Hematopoietic multipotent progenitor cell treated with erythropoietin and hydrocortisone succinate and interleukin-3 and kit ligand, for 6 days (in vitro differentiated cells): ENCODE results near the gene STRBP.
A peak's percentile ranks its signal among the peaks of the same experiment; 100 is the strongest.
"Not testable (repeated sequence)": the region's sequence is repeated elsewhere in the genome, so short reads cannot be mapped to it uniquely, and the experiment has no call there.

ENCODE experiments used
- DNase-seq: peaks from one replicate; pipeline ENCODE4 v3.0.0-alpha.2; 2015

Gene STRBP

DNA sequence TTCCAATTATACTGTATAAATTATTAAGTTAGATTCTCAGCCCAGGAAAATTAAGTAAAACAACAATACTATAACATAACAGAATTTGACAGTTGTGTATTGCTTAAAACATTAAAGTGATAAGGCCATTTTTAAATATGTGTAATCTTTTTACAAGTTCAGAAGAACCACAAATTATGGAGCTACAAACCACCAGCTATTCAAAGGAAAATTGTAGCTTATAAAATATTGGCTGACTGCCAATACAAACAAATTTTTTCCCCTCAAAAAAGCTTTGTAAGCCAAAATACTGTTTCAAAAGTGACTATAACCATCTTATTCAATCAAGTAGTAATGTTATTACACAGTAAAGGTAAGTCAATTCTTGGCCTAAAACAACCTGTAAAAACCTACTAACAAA, 21.9 kb downstream of the STRBP start:
- peak; percentile 32 for DNase-seq

DNA sequence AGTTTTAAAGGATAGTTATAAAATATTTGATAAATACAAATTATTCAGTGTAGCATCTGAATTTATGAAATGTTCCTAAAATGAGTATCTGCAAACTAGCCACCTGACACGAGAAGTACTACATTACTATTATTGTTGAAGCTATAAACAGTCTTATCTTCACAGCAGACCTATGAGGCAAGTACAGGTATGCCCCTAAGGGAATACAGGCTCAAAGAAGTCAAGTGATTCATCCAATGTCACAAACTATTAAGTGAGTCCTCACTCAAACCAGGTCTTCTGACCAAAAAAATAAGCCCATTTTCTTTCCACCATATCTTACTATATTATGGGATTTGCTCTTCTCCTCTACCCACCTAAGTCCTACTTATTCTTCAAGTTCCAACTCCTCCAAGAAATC, 28.7 kb downstream of the STRBP start:
- no peak for DNase-seq

DNA sequence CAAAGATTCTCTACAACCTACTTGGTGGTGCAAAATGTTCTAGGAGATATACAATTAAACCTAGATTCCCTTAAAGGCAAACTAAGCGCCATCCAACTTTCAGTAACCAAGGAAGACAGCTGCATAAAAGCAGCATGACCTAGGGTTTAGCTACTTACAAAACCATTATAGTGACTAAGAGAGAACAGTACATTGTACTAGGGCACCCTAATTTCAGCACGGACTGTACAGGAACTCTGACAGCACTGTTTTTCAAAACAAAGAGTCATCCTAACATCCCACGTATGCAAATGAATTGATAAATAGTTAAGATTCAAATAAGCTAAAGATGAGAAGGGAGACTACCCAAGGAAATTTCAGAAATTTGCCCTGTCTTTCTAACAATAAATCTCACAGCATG, 30.0 kb downstream of the STRBP start:
- no peak for DNase-seq

DNA sequence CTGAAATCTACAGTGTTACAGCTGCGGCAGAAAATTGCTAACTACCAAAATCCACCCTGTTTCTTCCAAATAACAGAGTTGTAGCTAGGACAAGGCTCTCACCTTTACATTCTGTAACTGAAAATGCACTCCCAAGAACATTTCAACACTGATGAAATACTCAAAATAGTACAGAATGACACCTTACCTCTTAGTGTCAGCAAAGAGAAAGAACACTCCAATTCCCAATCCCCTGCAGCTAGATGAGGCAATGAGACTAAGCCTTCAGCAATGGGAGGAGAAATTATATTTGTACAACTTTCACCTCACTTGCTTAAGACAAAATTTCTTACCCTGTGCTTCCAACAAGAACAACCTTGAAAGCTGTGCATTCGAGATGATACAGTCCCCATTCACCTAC, 31.2 kb downstream of the STRBP start:
- DNase-seq: no peak

DNA sequence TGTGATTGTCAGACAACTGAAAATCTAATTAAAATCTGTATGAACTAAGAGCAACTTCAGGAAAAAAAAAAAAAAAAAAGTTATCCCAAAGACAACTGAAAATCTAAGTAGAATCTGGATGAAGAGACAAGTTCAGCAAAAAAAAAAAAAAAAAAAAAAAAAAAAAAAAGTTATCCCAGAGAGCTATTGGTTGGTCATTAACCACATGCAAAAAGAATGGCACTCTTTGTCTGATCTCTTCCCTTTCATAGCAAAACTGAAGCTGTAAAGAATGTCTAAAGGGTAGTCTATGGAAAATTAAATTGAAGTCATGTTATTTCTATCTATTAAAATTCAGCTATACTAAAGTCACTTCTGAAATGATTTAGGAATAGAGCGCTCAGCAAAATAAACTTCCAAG, 32.9 kb downstream of the STRBP start:
- no peak for DNase-seq

DNA sequence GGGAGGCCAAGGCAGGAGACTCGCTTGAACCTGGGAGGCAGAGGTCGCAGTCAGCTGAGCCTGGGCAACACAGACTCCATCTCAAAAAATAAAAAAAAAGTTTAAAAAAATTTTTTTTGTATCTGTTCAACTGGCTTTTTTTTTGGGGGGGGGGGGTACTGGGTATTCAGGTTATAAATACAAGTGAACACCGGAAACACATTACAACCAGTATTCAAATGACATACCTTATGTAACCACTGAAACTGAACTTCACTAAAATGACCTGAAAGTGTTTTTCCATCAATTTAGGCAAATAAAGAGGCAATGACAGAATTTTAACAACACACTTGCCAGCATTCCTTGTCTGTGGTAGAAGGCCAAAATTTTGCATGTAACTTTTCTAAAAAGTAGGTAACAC, 33.5 kb downstream of the STRBP start:
- DNase-seq: no peak

DNA sequence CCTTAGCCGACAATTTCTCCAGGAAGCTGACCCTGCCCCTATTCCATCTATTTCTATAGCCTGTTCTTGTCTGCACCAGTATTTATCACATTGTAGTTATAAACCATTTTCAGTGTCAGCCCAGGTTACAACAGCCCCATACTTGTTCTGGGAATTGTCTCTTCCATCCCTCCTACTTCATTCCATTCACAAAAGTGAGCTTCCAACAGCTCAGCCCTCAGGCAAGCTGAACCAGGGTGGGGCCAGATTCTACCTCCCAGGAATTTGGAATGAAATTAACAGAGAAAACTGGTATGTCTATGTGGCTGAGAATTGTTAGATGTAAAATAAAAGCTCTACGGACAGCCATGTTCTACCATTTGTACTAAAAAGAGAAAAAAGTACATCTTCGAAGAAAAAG, 36.1 kb downstream of the STRBP start:
- no peak for DNase-seq

DNA sequence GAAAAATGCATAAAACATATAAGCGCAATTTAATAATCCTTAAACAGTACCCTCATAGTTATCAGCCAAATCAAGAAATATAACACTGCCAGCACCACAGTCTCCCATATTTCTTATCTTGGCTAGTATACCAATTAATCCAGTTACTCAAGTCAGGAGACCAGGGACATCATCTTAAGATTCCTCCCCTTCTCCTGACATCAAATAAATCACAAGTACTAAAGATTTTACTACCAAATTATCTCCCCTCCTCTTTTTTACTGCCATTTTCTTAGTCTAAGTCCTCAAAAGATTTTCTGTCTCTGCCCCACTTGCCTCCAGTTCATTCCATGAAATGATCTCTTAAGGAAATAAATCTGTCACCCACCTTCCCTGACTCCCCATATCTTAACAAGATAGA, 37.0 kb downstream of the STRBP start:
- DNase-seq: no peak

DNA sequence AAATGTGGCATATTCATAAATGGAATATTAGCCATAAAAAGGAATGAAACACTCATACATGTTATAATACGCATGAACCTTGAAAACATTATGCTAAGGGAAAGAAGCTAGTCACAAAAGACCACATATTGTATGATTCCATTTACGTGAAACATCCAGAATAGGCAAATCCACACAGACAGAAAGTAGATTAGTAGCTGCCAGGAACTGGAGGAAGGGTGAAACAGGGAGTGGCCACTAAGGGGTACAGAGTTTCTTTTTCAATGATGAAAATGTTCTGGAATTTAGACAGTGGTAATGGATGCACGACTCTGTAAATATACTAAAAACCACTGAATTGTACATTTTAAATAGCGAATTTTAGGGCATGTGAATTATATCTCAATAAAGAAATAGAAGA, 39.4 kb downstream of the STRBP start:
- no peak for DNase-seq

DNA sequence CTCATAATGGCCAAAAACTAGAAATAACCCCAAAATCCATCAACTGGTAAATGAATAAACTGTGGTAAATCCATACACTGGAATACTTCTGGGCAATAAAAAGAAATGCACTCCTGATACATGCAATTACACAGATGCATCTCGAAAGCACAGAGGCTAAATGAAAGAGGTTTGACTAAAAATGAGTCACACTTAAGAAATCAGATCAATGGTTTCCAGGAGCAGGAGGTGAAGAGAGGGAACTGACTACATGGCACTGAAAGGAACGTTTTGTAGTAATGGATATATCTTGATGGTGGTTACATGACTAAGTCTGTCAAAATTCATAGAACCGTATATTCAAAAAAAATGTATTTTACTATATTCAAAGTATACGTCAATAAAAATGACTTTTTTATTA, 42.4 kb downstream of the STRBP start:
- peak; percentile 27 for DNase-seq

DNA sequence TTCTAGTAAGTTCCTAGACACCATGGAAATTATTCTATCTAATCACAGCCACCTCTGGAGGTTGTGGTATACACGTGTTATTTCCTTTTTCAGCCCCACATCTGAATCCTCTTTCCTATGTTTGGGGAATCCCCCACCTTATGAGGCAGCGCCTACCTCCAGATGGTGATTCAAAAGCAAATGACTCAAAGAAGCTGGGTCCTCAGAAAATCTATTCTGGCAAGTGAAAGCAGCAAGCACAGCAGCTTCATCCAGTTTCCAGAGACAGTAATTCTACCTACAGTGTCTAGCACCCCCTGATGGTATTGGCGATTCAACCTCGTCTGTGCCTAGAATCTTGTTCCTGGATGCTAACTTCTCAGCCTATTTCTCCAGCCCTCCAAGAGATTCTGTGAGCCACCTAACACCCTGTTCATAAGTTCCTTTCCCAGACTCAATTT, 43.0 kb downstream of the STRBP start:
- peak; percentile 74 for DNase-seq

DNA sequence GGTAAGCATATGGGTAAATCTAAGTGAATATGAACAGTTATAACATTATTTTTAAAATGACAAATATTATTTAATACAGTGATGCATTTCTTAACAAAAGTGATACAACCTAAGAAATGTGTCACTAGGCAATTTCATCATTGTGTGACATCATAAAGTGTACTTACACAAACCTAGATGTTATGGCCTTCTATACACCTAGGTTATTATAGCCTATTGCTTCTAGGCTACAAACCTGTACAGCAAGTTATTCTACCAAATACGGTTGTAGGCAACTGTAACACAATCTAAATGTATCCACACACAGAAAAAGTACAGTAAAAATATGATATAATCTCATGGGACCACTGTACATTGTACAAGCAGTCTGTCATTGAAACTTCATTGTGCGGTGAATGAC, 48.3 kb downstream of the STRBP start:
- DNase-seq: no peak

DNA sequence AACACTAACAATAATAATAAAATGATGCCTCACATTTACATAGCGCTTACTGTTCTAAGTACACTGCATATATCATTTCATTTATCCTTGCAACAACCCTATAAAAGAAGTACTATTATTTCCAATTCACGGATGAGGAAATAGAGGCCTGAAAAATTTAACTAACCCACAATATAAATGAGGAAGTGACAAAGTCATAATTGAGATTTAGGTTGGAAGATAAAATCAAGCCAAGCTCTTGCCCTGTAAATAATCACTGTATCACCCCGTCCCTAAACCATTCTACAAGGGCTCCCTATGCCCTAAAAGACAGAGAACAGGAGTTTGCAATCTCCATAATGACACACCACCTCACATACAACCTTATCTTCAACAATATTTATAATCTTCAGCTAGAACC, 49.6 kb downstream of the STRBP start:
- DNase-seq: peak; percentile 24

DNA sequence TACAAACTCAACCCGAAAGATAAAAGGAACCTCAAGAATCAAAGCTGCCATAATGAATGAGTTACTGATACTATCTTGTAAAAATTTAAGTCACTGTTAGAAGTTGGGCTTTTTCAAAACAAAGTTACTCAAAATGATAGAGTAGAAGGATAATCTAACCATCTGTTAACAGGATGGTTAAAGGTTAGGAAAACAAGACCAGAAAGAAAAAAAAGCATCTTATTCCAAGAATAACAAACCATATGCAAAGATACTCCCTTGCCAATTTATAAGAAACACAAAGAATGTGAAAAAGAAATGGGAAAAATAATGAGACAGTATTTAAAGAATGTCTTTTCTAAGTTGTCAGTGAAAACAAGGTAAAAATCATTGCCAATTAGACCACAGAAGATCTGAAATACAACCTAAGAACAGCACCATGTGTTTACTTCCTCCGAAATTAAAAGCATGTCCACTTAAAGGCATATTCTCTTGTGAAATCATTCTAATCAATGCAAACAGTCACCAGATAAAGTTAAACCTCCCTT, 51.2 kb downstream of the STRBP start:
- DNase-seq: no peak

DNA sequence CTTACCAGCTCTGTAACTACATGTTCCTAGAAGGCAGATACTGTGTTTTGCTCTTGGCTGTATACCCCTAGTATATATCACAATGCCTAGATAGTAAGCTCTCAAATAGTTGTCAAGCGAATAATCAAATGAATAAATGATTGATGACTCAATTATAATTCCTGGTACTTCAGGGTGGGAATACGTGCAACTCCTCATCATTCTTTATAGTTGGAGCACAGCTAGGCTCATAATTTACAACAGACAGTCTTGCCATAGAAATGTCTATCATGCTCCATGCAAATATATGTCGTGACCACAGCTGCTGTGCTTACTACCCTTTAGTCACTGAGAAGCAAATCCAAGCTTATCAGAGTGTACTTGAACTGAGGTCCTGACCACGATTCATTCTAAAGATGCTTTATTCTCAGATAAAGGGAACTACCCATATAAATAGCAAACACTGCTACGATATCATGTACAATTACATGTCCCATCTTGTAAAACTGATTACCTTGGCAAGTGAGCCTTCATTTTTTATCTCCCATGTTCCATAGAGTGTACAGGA, 52.1 kb downstream of the STRBP start:
- peak; percentile 46 for DNase-seq

DNA sequence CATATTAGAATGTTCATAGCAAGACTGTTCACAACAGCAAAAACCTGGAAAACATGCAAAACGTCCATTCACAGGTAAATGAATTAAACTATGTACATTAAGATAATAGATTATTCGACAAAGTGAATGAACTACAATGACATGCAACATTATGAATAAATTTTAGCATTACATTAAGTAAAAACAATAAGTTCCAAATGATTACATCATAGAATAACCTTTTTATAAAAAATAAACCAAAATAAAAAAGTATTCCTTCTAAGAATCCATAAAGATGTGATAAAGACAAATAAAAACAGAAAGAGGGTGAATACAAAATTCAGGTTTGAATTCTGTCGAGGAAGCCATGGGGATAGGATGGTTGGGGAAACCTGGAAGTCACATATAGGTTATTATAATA, 57.3 kb downstream of the STRBP start:
- no peak for DNase-seq

DNA sequence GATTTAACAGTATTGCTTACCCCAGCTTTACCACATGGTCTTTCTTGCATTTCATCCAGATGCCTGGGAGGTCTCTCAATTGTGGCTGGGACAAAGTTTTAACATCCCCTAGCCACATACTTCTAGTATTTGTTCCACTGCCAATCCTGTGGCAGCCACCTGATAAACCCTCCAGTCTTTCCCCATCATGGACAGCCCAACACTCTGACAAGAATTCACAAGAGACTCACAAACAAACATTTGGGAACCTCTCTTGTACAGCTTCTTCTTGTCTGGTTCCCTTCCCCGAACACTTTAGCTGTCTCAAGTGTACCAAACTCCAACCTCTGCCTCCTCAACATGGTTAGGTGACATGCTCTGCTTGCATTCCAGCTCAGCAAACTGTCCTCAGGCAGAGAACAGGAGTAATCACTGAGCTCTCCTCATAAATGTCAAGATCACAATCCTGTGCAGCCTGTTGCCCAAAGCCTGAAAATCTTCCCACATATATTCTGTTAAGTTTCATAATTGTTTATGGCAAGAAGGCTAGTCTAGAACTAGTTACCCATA, 59.7 kb downstream of the STRBP start:
- no peak for DNase-seq

DNA sequence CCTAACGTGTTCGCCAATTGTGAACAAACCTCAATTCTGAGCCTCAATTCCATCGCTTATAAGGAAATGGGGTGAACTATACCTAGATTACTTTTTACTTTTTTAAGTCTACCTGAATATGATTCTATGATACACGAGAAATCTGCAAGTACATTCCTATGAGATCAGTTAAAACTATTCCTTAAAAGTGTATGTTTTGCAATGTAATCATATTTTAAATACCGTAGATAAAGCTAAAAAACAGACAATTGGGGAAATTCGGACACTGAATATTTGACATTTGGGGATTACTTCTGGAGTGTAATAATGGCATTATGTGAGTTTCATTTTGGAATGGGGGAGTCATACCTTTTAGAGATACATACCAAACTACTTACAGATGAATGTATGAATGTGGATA, 62.3 kb downstream of the STRBP start:
- no peak for DNase-seq

DNA sequence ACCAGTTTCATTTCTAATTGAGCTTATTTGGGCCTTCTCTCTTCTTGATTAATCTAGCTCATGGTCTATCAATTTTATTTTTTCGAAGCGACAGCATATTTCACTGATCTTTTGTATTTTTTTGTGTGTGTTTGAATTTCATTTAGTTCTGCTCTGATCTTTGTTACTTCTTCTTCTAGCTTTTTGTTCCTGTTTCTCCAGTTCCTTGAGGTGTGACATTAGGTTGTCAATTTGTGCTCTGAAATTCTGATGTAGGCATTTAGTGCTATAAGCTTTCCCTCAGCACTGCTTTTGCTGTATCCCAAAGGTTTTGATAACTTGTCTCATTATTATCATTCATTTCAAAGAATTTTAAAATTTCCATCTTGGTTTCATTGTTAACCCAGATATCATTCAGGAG, 67.3 kb downstream of the STRBP start:
- no peak for DNase-seq

DNA sequence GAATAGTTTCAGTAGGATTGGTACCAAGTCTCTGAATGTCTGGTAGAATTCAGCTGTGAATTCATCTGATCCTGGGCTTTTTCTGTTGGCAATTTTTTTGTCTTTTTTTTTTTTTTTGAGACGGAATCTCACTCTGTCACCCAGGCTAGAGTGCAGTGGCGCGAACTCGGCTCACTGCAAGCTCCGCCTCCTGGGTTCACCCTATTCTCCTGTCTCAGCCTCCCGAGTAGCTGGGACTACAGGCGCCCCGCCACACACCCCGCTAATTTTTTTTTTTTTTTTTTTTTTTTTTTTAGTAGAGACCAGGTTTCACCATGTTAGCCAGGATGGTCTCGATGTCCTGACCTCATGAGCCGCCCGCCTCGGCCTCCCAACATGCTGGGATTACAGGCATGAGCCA, 67.9 kb downstream of the STRBP start:
- DNase-seq: not testable (repeated sequence)

DNA sequence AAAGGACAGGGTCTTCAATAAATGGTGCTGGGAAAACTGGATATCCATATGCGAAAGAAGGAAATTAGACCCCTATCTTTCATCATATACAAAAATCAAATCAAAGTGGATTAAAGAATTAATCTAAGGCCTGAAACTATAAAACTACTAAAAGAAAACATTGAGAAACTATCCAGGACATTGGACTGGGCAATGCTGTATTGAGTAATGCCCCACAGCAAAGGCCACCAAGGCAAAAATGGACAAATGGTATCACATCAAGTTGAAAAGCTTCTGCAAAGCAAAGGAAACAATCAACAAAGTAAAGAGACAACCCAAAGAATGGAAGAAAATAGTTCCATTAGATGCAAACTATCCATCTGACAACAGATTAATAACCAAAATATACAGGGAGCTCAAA, 72.3 kb downstream of the STRBP start:
- no peak for DNase-seq

DNA sequence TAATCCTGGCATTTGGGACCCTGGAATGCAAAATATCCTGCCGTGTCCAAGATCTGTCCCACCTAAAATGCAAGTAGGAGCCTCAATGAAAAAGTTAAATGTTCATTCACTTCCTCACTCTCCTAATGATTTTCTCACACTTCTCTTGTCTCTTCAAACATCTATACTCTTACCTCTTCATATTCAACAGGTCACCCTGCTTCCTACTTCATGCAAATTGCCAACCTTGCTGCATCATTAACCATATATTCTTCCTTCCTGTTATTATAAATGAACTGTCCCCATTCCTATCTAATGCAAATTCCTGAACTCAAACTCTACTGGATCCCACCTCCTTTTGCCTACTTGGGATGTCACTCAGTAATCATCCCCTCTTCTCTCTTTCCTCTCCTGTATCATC, 74.4 kb downstream of the STRBP start:
- no peak for DNase-seq

DNA sequence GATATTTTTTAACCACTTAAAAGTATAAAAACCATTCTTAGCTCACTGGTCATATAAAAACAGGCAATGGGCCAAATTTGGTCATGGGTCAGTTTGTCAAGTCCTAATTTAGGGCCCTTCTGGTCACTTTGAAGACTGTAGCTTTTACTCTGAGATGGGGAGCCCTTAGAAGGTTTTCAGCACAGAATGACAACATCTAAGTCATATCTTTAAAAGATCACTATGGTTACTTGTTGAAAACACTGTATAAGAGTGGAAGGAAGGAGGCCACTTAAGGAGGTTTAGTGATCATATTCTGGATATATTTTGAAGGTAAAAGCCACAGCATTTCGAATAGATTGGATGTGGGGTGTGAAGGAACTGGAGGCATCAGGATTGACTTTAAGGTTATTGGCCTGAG, 76.7 kb downstream of the STRBP start:
- DNase-seq: no peak

DNA sequence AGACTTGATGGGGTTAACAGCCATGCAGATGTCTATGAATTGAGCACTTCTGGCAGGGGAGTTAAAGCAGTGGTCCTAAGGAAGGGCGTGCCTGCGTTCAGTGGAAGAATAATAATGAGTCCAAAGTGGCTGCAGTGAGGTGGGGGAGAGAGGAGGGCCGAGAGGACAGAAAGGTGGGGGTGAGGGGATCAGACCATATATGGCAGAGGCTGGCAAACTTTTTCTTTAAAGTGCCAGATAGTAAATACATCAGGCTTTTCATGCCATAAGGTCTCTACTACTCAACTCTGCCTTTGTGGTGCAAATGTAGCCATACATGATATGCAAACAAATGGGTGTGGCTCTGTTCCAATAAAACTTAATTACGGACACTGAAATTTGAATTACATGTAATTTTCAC, 77.1 kb downstream of the STRBP start:
- no peak for DNase-seq

DNA sequence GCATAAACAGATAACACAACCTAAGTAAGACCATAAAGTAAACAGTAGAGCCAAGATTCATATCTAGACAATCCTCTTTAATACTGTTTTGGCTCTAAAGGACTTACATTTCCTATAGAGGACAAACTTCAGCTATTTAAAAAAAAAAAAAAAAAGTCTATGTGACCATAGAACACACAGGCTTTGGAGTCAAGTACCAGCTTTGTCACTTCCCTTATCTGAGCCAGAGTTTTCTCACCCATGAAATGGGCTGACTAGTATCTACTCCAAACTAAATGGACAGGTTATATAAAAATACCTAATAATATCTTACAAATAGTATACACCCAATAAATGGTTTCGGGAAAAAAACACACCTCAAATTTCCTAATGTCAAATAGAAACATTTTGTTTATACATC, 81.3 kb downstream of the STRBP start:
- no peak for DNase-seq
